Aorta (tissue), 5 donors: ENCODE data around the gene CASTOR2. TPM values are rescaled to one million over a fixed set of nuclear protein-coding genes. Genes with fewer than 3 reads are reported as not detected.

ENCODE experiments used
- ATAC-seq: fragments of 200-7000 bp; cut with Tn5 transposase; one replicate; pipeline ENCODE4 v1.9.1; 2022; ENCODE audit warnings: moderate library complexity; ENCODE audit not compliant: low FRiP score
- DNase-seq, 2 donors: peaks; one replicate each; pipeline ENCODE4 v3.0.0-alpha.2; 2020
- H3K27ac ChIP-seq, 2 donors: one replicate each; pipeline ENCODE4 v1.5.1; 2013; ENCODE audit warnings: low read length in 2 of 2, mild to moderate bottlenecking in 2 of 2, moderate library complexity in 2 of 2, control low read depth in 1 of 2, inconsistent platforms in 1 of 2, low read depth in 1 of 2
- H3K27me3 ChIP-seq, 2 donors: one replicate each; pipeline ENCODE4 v1.6.1; 2013; ENCODE audit warnings: control low read depth in 1 of 2, low read length in 1 of 2, mild to moderate bottlenecking in 1 of 2, moderate library complexity in 1 of 2; ENCODE audit not compliant: insufficient read depth in 2 of 2, control insufficient read depth in 1 of 2
- H3K36me3 ChIP-seq, 2 donors: one replicate each; pipeline ENCODE4 v1.6.1; 2013; ENCODE audit warnings: control low read depth in 1 of 2, low read length in 1 of 2, mild to moderate bottlenecking in 1 of 2; ENCODE audit not compliant: insufficient read depth in 2 of 2, control insufficient read depth in 1 of 2
- H3K4me1 ChIP-seq, 2 donors: one replicate each; pipeline ENCODE4 v1.6.1; 2013; ENCODE audit warnings: low read length in 2 of 2, control low read depth in 1 of 2, mild to moderate bottlenecking in 1 of 2, moderate library complexity in 1 of 2; ENCODE audit not compliant: insufficient read depth in 2 of 2, control insufficient read depth in 1 of 2
- H3K4me3 ChIP-seq, 2 donors: one replicate each; pipeline ENCODE4 v1.5.1; 2013; ENCODE audit warnings: low read length in 2 of 2, control low read depth in 1 of 2, mild to moderate bottlenecking in 1 of 2
- H3K9me3 ChIP-seq: one replicate; pipeline ENCODE4 v1.6.1; 2013; ENCODE audit warnings: mild to moderate bottlenecking, low read length; ENCODE audit not compliant: control insufficient read depth
- WGBS, 2 donors: extraction: QIAGEN DNeasy Blood & Tissue Kit; methylation state at CpG; one replicate each; pipeline ENCODE4 v1.1.7; 2013; 5-methylcytosine and 5-hydroxymethylcytosine counted together
- intact Hi-C, 2 donors: fragments of 100-400 bp; cut with DNase I; formaldehyde crosslinking; loops; one replicate each; pipeline versions ENCODE4 v1.14.2 to v1.15.0; 2022
- polyA plus RNA-seq, 2 donors: library from polyadenylated mRNA; stranded (reverse); fragments of 200-250 nt; gene quantifications; one replicate each; pipeline ENCODE4 v1.2.3, GENCODE V29; 2013
- total RNA-seq, 2 donors: library from RNA; stranded (reverse); fragmentation: NEBNext Ultra II Directional; extraction: Animal tissue kit (Norgen Biotek cat#: 25700); gene quantifications; one replicate each; pipeline ENCODE4 v1.2.1, GENCODE V29; 2021
- donor health status: healthy with polysubstance abuse.
- donor health status: Bipolar disorder and iron deficiency.
- donor health status: DM: no; HTN: no; CAD: no.
- donor health status: DM: no; HTN: no; CAD: no.
- donor health status: DM: yes; HTN: yes; CAD: no.

Gene CASTOR2
- total and polyA plus RNA-seq, 4 donors = 1.2 to 27.1 (median 12.4) TPM

DNA sequence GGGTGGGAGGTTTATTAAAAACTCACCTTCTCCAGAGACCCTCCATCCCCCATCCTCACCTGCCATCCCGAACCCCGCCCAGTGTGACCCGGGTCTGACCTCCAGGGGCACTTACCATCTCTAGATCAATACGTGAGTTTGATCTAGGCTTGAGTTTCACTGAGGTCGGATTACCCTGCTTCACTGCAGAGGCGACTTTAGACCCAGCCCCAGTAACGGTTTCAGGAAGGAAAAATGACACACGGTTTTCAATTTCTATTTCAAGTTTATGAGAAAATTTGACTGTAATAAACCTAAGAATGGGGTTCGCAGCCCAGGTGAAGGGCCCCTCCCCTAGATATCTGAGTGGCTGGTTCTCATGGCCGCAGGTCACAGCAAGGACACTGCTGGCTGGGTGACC lies 76.0 kb downstream of the CASTOR2 start:
- 90 to 91% methylated on average over 10 of the region's 10 CpGs for WGBS, 2 donors
- H3K4me1 ChIP-seq = no peaks in the 10 kb centered on the region
- intact Hi-C loops = no loop called here
- H3K27ac ChIP-seq = no peak overlapping the region
- ATAC-seq = no peak
- H3K4me3 ChIP-seq = no peak overlapping the region
- no peaks in the 10 kb centered on the region for H3K36me3 ChIP-seq
- H3K27me3 ChIP-seq = no peaks in the 10 kb centered on the region
- H3K9me3 ChIP-seq = no peaks in the 10 kb centered on the region
- no peak for DNase-seq

DNA sequence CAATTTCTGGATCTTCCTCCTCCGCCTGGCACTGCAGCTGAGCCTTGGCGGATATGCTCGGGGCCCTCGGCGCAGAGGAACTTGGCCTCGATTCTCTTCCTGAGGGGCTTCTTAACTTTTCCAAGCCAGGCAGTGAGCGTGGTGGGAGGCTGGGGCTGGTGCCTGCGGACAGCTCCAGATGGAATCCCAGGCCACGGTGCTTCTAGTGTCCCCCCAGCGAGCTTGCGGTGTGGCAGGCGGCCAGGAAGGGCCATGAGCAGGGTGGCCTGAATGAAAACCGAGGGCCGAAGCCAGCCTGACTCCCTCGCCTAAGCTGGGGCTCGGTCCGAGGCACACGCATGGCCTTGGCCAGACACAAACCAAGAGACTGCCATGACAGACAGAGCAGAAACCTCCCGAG lies 77.8 kb downstream of the CASTOR2 start:
- H3K4me3 ChIP-seq = no peak overlapping the region
- H3K4me1 ChIP-seq = no peaks in the 10 kb centered on the region
- no peak overlapping the region for H3K27ac ChIP-seq
- 85 to 91% methylated on average over 19 of the region's 19 CpGs for WGBS, 2 donors
- intact Hi-C loops = no loop called here
- no peaks in the 10 kb centered on the region for H3K27me3 ChIP-seq
- DNase-seq = peak; percentile 71 to 84
- ATAC-seq = peak; percentile 15
- H3K9me3 ChIP-seq = no peaks in the 10 kb centered on the region
- no peaks in the 10 kb centered on the region for H3K36me3 ChIP-seq

DNA sequence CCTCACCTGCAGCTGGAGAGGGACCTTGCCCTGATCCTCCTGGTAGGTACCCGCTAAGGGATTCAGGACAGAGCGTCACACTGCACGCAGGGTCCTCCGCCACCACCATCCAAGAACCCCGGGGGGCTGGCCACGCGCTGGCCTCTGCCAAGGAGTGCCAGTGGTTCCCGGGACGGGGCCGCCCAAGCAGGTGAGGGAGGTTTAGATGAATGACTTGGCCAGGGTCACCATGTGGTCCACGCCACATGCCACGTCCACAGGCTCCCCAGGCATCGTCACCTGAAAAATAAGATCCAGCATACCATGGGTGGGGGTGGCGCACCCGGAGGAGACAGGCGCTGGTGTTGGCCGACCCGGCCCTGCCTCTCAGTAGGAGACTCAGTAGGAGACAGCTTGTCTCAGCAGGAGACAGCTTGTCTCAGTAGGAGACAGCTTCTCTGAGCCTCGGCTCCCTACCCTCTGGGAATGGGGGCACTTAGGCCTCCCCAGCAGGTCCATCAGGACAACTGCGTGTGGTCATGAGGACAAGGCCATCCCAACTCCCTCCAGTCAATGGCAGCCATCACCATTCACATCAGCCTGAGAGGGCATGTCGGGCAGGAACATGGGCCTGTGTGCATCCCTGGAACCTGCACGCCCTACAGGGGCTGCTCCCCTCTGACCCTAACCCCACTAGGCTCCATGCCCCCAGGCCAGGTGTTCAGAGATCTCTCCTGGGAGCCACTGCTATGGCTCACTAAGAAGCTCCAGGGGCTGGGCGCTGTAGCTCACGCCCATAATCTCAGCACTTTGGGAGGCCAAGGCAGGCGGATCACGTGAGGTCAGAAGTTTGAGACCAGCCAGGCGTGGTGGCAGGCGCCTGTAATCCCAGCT lies 78.6 kb downstream of the CASTOR2 start:
- H3K27me3 ChIP-seq = no peaks in the 10 kb centered on the region
- WGBS, 2 donors = 95 to 96% methylated on average over 28 of the region's 28 CpGs
- intact Hi-C loops = no loop called here
- no peaks in the 10 kb centered on the region for H3K9me3 ChIP-seq
- H3K27ac ChIP-seq = no peak overlapping the region
- ATAC-seq = no peak
- H3K4me1 ChIP-seq = no peaks in the 10 kb centered on the region
- H3K4me3 ChIP-seq = no peak overlapping the region
- DNase-seq = no peak
- H3K36me3 ChIP-seq = no peaks in the 10 kb centered on the region

DNA sequence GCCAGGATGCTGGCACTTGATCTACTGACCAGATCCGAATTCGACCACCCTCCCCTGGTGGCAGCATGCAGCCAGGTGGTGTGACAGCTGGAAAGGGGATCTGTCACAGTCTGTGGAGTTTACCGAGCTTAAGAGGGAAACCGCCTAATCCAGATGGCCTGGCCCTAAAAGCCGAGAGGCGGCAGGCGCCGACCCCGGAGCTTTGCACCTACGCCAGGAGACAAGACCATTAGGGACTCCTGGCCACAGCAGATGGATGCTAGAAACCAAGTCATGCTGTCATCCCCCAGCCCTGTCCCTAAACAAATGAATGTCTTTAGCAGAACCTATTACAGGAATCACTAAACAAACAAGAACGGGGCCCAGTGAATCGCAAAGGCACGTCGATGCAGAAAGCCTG lies 81.4 kb downstream of the CASTOR2 start:
- Histone ChIP-seq H3K27me3 (no peaks in the 10 kb centered on the region), H3K36me3 (no peaks in the 10 kb centered on the region), H3K9me3 (no peaks in the 10 kb centered on the region), H3K27ac (peak overlapping the region in 1 of 2 donors; percentile 66), H3K4me1 (no peaks in the 10 kb centered on the region), H3K4me3 (no peak overlapping the region)
- 59 to 60% methylated on average over 14 of the region's 14 CpGs for WGBS, 2 donors
- intact Hi-C loops = no loop called here
- DNase-seq (no peak), ATAC-seq (no peak)

DNA sequence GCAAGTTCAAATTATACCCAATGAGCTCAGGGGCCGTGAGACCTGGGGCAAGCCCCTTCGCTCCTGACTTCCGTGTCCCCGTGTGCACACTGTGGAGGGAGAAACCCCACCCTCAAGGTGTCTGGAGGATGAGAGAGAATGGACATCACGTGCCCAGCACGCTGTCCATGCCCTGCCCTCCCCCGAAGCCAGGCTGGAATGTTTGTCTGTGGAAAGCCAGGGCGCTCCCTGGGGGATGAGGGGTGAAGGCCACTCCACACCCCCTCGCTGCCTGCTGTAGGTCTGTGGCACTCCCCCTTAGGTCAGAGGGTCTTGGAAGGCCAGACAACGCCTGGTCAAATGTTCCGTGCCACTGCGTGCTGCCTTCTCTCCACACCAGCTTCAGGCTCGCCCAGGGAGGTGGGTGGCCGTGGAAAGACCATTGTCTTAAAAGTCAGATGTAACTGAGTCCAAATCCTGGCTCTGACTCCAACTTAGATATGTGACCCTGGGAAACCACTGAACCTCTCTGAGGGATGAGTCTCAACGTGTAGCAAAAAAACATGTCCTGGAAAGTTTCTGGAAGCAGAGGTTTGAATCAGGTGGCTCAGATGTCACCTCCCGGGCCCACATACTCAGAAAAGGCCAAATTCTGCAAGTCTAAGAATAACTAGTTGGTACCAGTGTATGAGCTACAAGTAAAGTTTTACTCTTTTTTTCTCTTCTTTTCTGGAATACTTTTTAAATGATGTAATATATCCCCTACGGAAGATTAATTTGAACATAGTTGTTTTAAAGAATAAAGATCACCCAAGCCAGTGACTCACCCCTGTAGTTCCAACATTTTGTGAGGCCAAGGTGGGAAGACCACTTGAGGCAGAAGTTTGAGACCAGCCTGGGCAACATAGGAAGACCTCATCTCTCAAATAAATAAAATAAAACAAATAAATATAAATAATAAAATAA lies 84.2 kb downstream of the CASTOR2 start:
- H3K9me3 ChIP-seq = no peaks in the 10 kb centered on the region
- no peak overlapping the region for H3K4me3 ChIP-seq
- H3K27ac ChIP-seq = peak overlapping the region; percentile 24 to 29
- no peaks in the 10 kb centered on the region for H3K4me1 ChIP-seq
- ATAC-seq = no peak
- peaks cover 2 to 7% of the 10 kb centered on the region in 2 donors for H3K36me3 ChIP-seq
- intact Hi-C loops = no loop called here
- no peak for DNase-seq
- H3K27me3 ChIP-seq = no peaks in the 10 kb centered on the region
- WGBS, 2 donors = 32 to 37% methylated on average over 17 of the region's 17 CpGs

DNA sequence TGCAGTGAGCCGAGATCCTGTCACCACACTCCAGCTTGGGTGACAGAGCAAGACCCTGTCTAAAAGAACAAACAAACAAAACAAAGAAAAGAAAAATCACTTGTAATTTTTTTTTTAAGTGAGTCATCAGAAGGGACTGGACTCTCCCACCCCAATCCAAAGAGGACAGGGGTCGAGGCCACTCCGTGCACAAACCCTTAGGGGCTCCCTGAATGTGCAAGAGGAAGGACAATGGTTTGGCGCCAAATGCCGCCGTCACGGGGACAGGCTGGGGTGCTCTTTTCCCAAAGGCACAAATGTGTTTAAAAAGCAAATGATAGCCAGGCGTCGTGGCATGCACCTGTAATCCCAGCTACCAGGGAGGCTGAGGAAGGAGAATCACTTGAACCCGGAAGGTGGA lies 85.3 kb downstream of the CASTOR2 start:
- ATAC-seq = no peak

DNA sequence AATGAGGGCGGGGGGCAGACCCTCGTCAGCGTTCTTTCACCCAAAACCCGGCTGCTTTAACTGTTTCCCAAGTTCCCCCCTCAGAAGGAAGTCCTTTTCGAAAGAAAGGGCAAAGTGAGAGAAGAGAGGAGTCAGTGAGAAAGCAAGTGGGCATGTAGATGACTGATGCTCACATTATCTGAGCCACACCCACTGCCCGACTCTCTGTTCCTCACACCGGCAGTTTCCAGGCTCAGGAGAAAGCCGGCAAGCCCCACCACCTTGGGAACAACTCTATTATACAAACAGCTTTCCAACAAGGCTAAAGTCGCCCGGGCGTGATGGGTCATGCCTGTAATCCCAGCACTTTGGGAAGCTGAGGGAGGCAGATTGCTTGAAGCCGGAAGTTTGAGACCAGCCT lies 86.0 kb downstream of the CASTOR2 start:
- no peaks in the 10 kb centered on the region for H3K27me3 ChIP-seq
- no peak overlapping the region for H3K4me3 ChIP-seq
- no peak for ATAC-seq
- no peaks in the 10 kb centered on the region for H3K9me3 ChIP-seq
- intact Hi-C loops = no loop called here
- peaks cover 2 to 7% of the 10 kb centered on the region in 2 donors for H3K36me3 ChIP-seq
- H3K27ac ChIP-seq = no peak overlapping the region
- no peak for DNase-seq
- 88 to 90% methylated on average over 12 of the region's 12 CpGs for WGBS, 2 donors
- H3K4me1 ChIP-seq = no peaks in the 10 kb centered on the region

More for the DNA sequence above, 85.3 kb downstream of the CASTOR2 start:
- intact Hi-C loops = no loop called here
- H3K27ac ChIP-seq = no peak overlapping the region
- WGBS, 2 donors = 87 to 88% methylated on average over 10 of the region's 10 CpGs
- no peaks in the 10 kb centered on the region for H3K4me1 ChIP-seq
- H3K4me3 ChIP-seq = no peak overlapping the region
- H3K36me3 ChIP-seq = peaks cover 2 to 7% of the 10 kb centered on the region in 2 donors
- H3K9me3 ChIP-seq = no peaks in the 10 kb centered on the region
- H3K27me3 ChIP-seq = no peaks in the 10 kb centered on the region
- DNase-seq = no peak

DNA sequence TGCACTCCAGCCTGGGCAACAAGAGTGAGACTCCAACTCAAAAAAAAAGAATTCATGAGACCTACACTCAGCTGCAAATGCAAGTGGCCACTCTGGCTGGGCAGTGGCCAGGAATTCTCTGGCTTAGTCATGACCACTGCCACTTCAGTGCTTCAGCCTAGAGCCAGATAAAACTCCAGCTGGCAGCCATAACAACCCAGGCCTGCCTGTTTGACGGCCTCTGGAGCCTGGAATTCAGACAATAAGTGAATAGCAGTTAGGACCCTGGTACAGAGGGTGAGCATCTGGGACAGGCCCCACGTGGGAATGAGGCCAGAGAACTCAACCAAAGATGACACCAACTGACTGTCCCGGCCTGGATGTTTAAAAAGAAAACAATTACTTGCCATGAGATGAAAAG lies 90.2 kb downstream of the CASTOR2 start:
- peak; percentile 64 for ATAC-seq
- intact Hi-C loops = no loop called here
- 1 to 8% methylated on average over 3 of the region's 3 CpGs for WGBS, 2 donors
- H3K4me3 ChIP-seq = no peak overlapping the region
- no peaks in the 10 kb centered on the region for H3K9me3 ChIP-seq
- H3K4me1 ChIP-seq = peaks cover 0 to 2% of the 10 kb centered on the region in 2 donors
- peaks cover 4 to 7% of the 10 kb centered on the region in 2 donors for H3K36me3 ChIP-seq
- DNase-seq = peak; percentile 91 to 94
- peak overlapping the region; percentile 94 to 96 for H3K27ac ChIP-seq
- H3K27me3 ChIP-seq = no peaks in the 10 kb centered on the region
